Panc1 (cell line): ENCODE data around the gene NELFB.

Experiments
- CTCF ChIP-seq: fragments of 450-650 bp; IDR thresholded peaks from 2 replicates; pipeline ENCODE4 v1.5.1; 2017; ENCODE audit warnings: mild to moderate bottlenecking
- POLR2AphosphoS5 ChIP-seq: IDR thresholded peaks from 2 replicates; pipeline ENCODE4 v1.6.1; 2012; ENCODE audit warnings: mild to moderate bottlenecking, low read depth, low read length, moderate library complexity
- REST ChIP-seq, 2 experiments: IDR thresholded peaks; 2 replicates each; pipeline ENCODE4 v1.6.1; 2011 to 2012; ENCODE audit warnings: low read depth in 2 of 2, control low read depth in 1 of 2, low read length in 1 of 2, mild to moderate bottlenecking in 1 of 2, moderate library complexity in 1 of 2; ENCODE audit not compliant: insufficient read depth in 1 of 2
- SIN3A ChIP-seq: IDR thresholded peaks from 2 replicates; pipeline ENCODE4 v1.6.1; 2012; ENCODE audit warnings: low read depth, mild to moderate bottlenecking, low read length, moderate library complexity, borderline replicate concordance; ENCODE audit not compliant: insufficient read depth
- TCF7L2 ChIP-seq: IDR thresholded peaks from 2 replicates; pipeline ENCODE4 v1.6.1; 2011; ENCODE audit warnings: mild to moderate bottlenecking, low read depth, low read length, inconsistent platforms

GRCh38 chr9:137219757-137220316, 35.3 kb upstream of the NELFB start:
- TF ChIP-seq CTCF (no peak), POLR2AphosphoS5 (no peak), SIN3A (no peak), TCF7L2 (no peak), REST (IDR thresholded peaks at IDR 0.05; ENCODE audit: insufficient read depth in 1 of 2, low read depth in 2 of 2, low read length in 1 of 2) (no peak)
